ENCODE measurements around the gene MARCHF5.

Gene MARCHF5

GRCh38 chr10:92290837-92291615 is at the start of gene MARCHF5, which contains the start of gene CPEB3:
Gene MARCHF5, plus strand, starts transcription at chr10:92291167. Its CDS starts 328 bp downstream, at chr10:92291495.
Gene CPEB3, minus strand, starts transcription at chr10:92291078. Its CDS starts 50,728 bp downstream, at chr10:92240350.
- Histone ChIP-seq H3K9me3 (ENCODE audit: insufficient read depth, low read depth, low read length) (no peaks in the 10 kb centered on the region), H3K4me3 (ENCODE audit: low read length) (peak within 1 kb of the TSS; percentile 91), H3K27me3 (ENCODE audit: insufficient read depth, low read length) (no peaks in the 10 kb centered on the region), H3K27ac (ENCODE audit: low read length) (peak within 1 kb of the TSS; percentile 65), H3K9ac (ENCODE audit: low read depth, low read length) (peak within 1 kb of the TSS; percentile 95), H3K36me3 (ENCODE audit: insufficient read depth, low read depth, low read length) (peaks cover 19% of the 10 kb centered on the region), H3K4me1 (ENCODE audit: insufficient read depth, low read length) (0 out of 2 replicates have a peak, but pooled peaks cover 5% of the 10 kb centered on the region)

- no peaks in the 10 kb centered on the region for H3K9me3 ChIP-seq (ENCODE audit: insufficient read depth, low read depth, low read length)
- no peak overlapping the region for H3K27ac ChIP-seq (ENCODE audit: low read length)
- peak overlapping the region; percentile 81 for H3K4me3 ChIP-seq (ENCODE audit: low read length)
- peaks cover 52% of the 10 kb centered on the region for H3K27me3 ChIP-seq (ENCODE audit: insufficient read depth, low read length)
- H3K9ac ChIP-seq (ENCODE audit: low read depth, low read length), result peak overlapping the region; percentile 42; the same call in 1 of the 2 replicates
- peaks cover 11% of the 10 kb centered on the region; the same call in 1 of the 2 replicates for H3K4me1 ChIP-seq (ENCODE audit: insufficient read depth, low read length)
- H3K36me3 ChIP-seq (ENCODE audit: insufficient read depth, low read depth, low read length), result no peaks in the 10 kb centered on the region
Measured at GRCh38 chr10:92241501-92241900, 49.5 kb upstream of the MARCHF5 start.

GRCh38 chr10:92242380-92242779 is 48.6 kb upstream of the MARCHF5 start:
- Histone ChIP-seq H3K36me3 (ENCODE audit: insufficient read depth, low read depth, low read length) (no peaks in the 10 kb centered on the region), H3K27ac (ENCODE audit: low read length) (no peak overlapping the region), H3K9me3 (ENCODE audit: insufficient read depth, low read depth, low read length) (no peaks in the 10 kb centered on the region), H3K4me1 (ENCODE audit: insufficient read depth, low read length) (peaks cover 11% of the 10 kb centered on the region; the same call in 1 of the 2 replicates), H3K27me3 (ENCODE audit: insufficient read depth, low read length) (peaks cover 47% of the 10 kb centered on the region), H3K9ac (ENCODE audit: low read depth, low read length) (no peak overlapping the region), H3K4me3 (ENCODE audit: low read length) (no peak overlapping the region)

- no peaks in the 10 kb centered on the region for H3K36me3 ChIP-seq (ENCODE audit: insufficient read depth, low read depth, low read length)
- H3K9ac ChIP-seq (ENCODE audit: low read depth, low read length), result no peak overlapping the region
- peak overlapping the region; percentile 53 for H3K4me3 ChIP-seq (ENCODE audit: low read length)
- H3K27me3 ChIP-seq (ENCODE audit: insufficient read depth, low read length), result peaks cover 40% of the 10 kb centered on the region
- H3K9me3 ChIP-seq (ENCODE audit: insufficient read depth, low read depth, low read length), result no peaks in the 10 kb centered on the region
- peaks cover 11% of the 10 kb centered on the region; the same call in 1 of the 2 replicates for H3K4me1 ChIP-seq (ENCODE audit: insufficient read depth, low read length)
- no peak overlapping the region for H3K27ac ChIP-seq (ENCODE audit: low read length)
Measured at GRCh38 chr10:92242910-92243671, 47.9 kb upstream of the MARCHF5 start.

- H3K9me3 ChIP-seq (ENCODE audit: insufficient read depth, low read depth, low read length), result no peaks in the 10 kb centered on the region
- H3K27ac ChIP-seq (ENCODE audit: low read length), result no peak overlapping the region
- no peaks in the 10 kb centered on the region for H3K36me3 ChIP-seq (ENCODE audit: insufficient read depth, low read depth, low read length)
- H3K27me3 ChIP-seq (ENCODE audit: insufficient read depth, low read length), result peaks cover 22% of the 10 kb centered on the region
- peaks cover 11% of the 10 kb centered on the region; the same call in 1 of the 2 replicates for H3K4me1 ChIP-seq (ENCODE audit: insufficient read depth, low read length)
- no peak overlapping the region for H3K4me3 ChIP-seq (ENCODE audit: low read length)
- H3K9ac ChIP-seq (ENCODE audit: low read depth, low read length), result no peak overlapping the region
Measured at GRCh38 chr10:92244796-92245195, 46.2 kb upstream of the MARCHF5 start.

GRCh38 chr10:92248566-92248965 is 42.4 kb upstream of the MARCHF5 start:
- Histone ChIP-seq H3K36me3 (ENCODE audit: insufficient read depth, low read depth, low read length) (no peaks in the 10 kb centered on the region), H3K4me1 (ENCODE audit: insufficient read depth, low read length) (peaks cover 4% of the 10 kb centered on the region; the same call in 1 of the 2 replicates), H3K4me3 (ENCODE audit: low read length) (no peak overlapping the region), H3K27ac (ENCODE audit: low read length) (no peak overlapping the region), H3K9ac (ENCODE audit: low read depth, low read length) (no peak overlapping the region), H3K27me3 (ENCODE audit: insufficient read depth, low read length) (no peaks in the 10 kb centered on the region), H3K9me3 (ENCODE audit: insufficient read depth, low read depth, low read length) (no peaks in the 10 kb centered on the region)

GRCh38 chr10:92263396-92263795 is 27.6 kb upstream of the MARCHF5 start:
- Histone ChIP-seq H3K4me1 (ENCODE audit: insufficient read depth, low read length) (no peaks in the 10 kb centered on the region), H3K27ac (ENCODE audit: low read length) (no peak overlapping the region), H3K4me3 (ENCODE audit: low read length) (no peak overlapping the region), H3K9ac (ENCODE audit: low read depth, low read length) (no peak overlapping the region), H3K27me3 (ENCODE audit: insufficient read depth, low read length) (no peaks in the 10 kb centered on the region), H3K9me3 (ENCODE audit: insufficient read depth, low read depth, low read length) (no peaks in the 10 kb centered on the region), H3K36me3 (ENCODE audit: insufficient read depth, low read depth, low read length) (no peaks in the 10 kb centered on the region)

- Histone ChIP-seq H3K9ac (ENCODE audit: low read depth, low read length) (no peak overlapping the region), H3K36me3 (ENCODE audit: insufficient read depth, low read depth, low read length) (no peaks in the 10 kb centered on the region), H3K27me3 (ENCODE audit: insufficient read depth, low read length) (no peaks in the 10 kb centered on the region), H3K9me3 (ENCODE audit: insufficient read depth, low read depth, low read length) (no peaks in the 10 kb centered on the region), H3K27ac (ENCODE audit: low read length) (no peak overlapping the region), H3K4me3 (ENCODE audit: low read length) (no peak overlapping the region), H3K4me1 (ENCODE audit: insufficient read depth, low read length) (no peaks in the 10 kb centered on the region)
Measured at GRCh38 chr10:92264249-92264648, 26.7 kb upstream of the MARCHF5 start.

- Histone ChIP-seq H3K9me3 (ENCODE audit: insufficient read depth, low read depth, low read length) (no peaks in the 10 kb centered on the region), H3K9ac (ENCODE audit: low read depth, low read length) (no peak overlapping the region), H3K36me3 (ENCODE audit: insufficient read depth, low read depth, low read length) (no peaks in the 10 kb centered on the region), H3K4me3 (ENCODE audit: low read length) (no peak overlapping the region), H3K4me1 (ENCODE audit: insufficient read depth, low read length) (no peaks in the 10 kb centered on the region), H3K27ac (ENCODE audit: low read length) (no peak overlapping the region), H3K27me3 (ENCODE audit: insufficient read depth, low read length) (no peaks in the 10 kb centered on the region)
Measured at GRCh38 chr10:92265687-92266258, 25.2 kb upstream of the MARCHF5 start.

- Histone ChIP-seq H3K36me3 (ENCODE audit: insufficient read depth, low read depth, low read length) (no peaks in the 10 kb centered on the region), H3K9ac (ENCODE audit: low read depth, low read length) (no peak overlapping the region), H3K4me3 (ENCODE audit: low read length) (no peak overlapping the region), H3K27ac (ENCODE audit: low read length) (no peak overlapping the region), H3K4me1 (ENCODE audit: insufficient read depth, low read length) (no peaks in the 10 kb centered on the region), H3K27me3 (ENCODE audit: insufficient read depth, low read length) (no peaks in the 10 kb centered on the region), H3K9me3 (ENCODE audit: insufficient read depth, low read depth, low read length) (no peaks in the 10 kb centered on the region; the same call in 1 of the 2 replicates)
Measured at GRCh38 chr10:92267343-92267742, 23.6 kb upstream of the MARCHF5 start.

- Histone ChIP-seq H3K9me3 (ENCODE audit: insufficient read depth, low read depth, low read length) (no peaks in the 10 kb centered on the region; the same call in 1 of the 2 replicates), H3K36me3 (ENCODE audit: insufficient read depth, low read depth, low read length) (no peaks in the 10 kb centered on the region), H3K27ac (ENCODE audit: low read length) (no peak overlapping the region), H3K9ac (ENCODE audit: low read depth, low read length) (no peak overlapping the region), H3K27me3 (ENCODE audit: insufficient read depth, low read length) (no peaks in the 10 kb centered on the region), H3K4me3 (ENCODE audit: low read length) (no peak overlapping the region), H3K4me1 (ENCODE audit: insufficient read depth, low read length) (no peaks in the 10 kb centered on the region)
Measured at GRCh38 chr10:92268748-92269147, 22.2 kb upstream of the MARCHF5 start.

Data from iPS-20b (cell line).